WTC11 (cell line): ENCODE results near the gene CHPF2. TPM values are rescaled to one million over a fixed set of nuclear protein-coding genes. Genes with fewer than 3 reads are reported as not detected.

ENCODE experiments used
- ATAC-seq: fragments of 200-7000 bp; cut with Tn5 transposase; 2 replicates; pipeline ENCODE4 v1.10.0; 2021; ENCODE audit warnings: mild to moderate bottlenecking, moderate library complexity
- CTCF ChIA-PET: fragments of 300-600 bp; sonication (Branson Sonifier 250); formaldehyde crosslinking; loops from one replicate; lab custom pipeline; 2021; ENCODE audit warnings: antibody characterized with exemption; lab: Charles Lee
- POLR2A ChIA-PET: fragments of 350-600 bp; sonication (Branson Sonifier 250); formaldehyde crosslinking; loops from one replicate; lab custom pipeline; 2021; ENCODE audit warnings: antibody characterized with exemption; lab: Charles Lee
- DNase-seq: peaks from one replicate; pipeline ENCODE4 v3.0.0; 2021; ENCODE audit warnings: low spot score
- H3K27ac Mint-ChIP-seq: 2 replicates; pipeline ENCODE4 v1.8.0; 2021; ENCODE audit warnings: mixed read lengths
- H3K27me3 Mint-ChIP-seq: 2 replicates; pipeline ENCODE4 v1.8.0; 2021; ENCODE audit warnings: low read depth, mild to moderate bottlenecking, moderate library complexity, mixed read lengths
- H3K36me3 Mint-ChIP-seq: 2 replicates; pipeline ENCODE4 v1.8.0; 2021; ENCODE audit warnings: mixed read lengths
- H3K4me1 Mint-ChIP-seq: 2 replicates; pipeline ENCODE4 v1.8.0; 2022; ENCODE audit warnings: mixed read lengths
- H3K4me3 Mint-ChIP-seq: 2 replicates; pipeline ENCODE4 v1.8.0; 2021; ENCODE audit warnings: mild to moderate bottlenecking, moderate library complexity, mixed read lengths
- H3K9me3 Mint-ChIP-seq: 2 replicates; pipeline ENCODE4 v1.8.0; 2021; ENCODE audit warnings: mixed read lengths
- CBFB ChIP-seq: sonication (generic); formaldehyde crosslinking; IDR thresholded peaks from 2 replicates; pipeline ENCODE4 v1.8.1; 2022; ENCODE audit warnings: mild to moderate bottlenecking, low read depth, missing genetic modification reagents
- IRF2 ChIP-seq: sonication (generic); formaldehyde crosslinking; IDR thresholded peaks from 2 replicates; pipeline ENCODE4 v1.8.0; 2022; ENCODE audit warnings: low read depth, missing genetic modification reagents, borderline replicate concordance
- KAT7 ChIP-seq: sonication (generic); formaldehyde crosslinking; IDR thresholded peaks from 2 replicates; pipeline ENCODE4 v1.8.1; 2023; ENCODE audit warnings: missing genetic modification reagents, mild to moderate bottlenecking, borderline replicate concordance
- NFYB ChIP-seq: sonication (generic); formaldehyde crosslinking; conservative IDR thresholded peaks from 2 replicates; pipeline ENCODE4 v1.8.0; 2022; ENCODE audit warnings: low read depth, missing genetic modification reagents
- RELA ChIP-seq: sonication (generic); formaldehyde crosslinking; IDR thresholded peaks from 2 replicates; pipeline ENCODE4 v1.8.1; 2022; ENCODE audit warnings: missing genetic modification reagents, mild to moderate bottlenecking, borderline replicate concordance
- SOX15 ChIP-seq: fragments of 250-450 bp; sonication (Bioruptor Pico); IDR thresholded peaks from 2 replicates; pipeline ENCODE4 v1.9.0; 2021; ENCODE audit warnings: mild to moderate bottlenecking
- SP1 ChIP-seq: sonication (generic); formaldehyde crosslinking; conservative IDR thresholded peaks from 2 replicates; pipeline ENCODE4 v1.8.1; 2022; ENCODE audit warnings: missing genetic modification reagents
- TCF7 ChIP-seq: sonication (generic); formaldehyde crosslinking; IDR thresholded peaks from 2 replicates; pipeline ENCODE4 v1.8.0; 2022; ENCODE audit warnings: mild to moderate bottlenecking, low read depth, missing genetic modification reagents, moderate library complexity
- TEAD1 ChIP-seq: sonication (generic); formaldehyde crosslinking; IDR thresholded peaks from 2 replicates; pipeline ENCODE4 v1.8.0; 2022; ENCODE audit warnings: mild to moderate bottlenecking, missing genetic modification reagents
- ZBTB21 ChIP-seq: sonication (generic); formaldehyde crosslinking; IDR thresholded peaks from 2 replicates; pipeline ENCODE4 v1.8.1; 2023; ENCODE audit warnings: mild to moderate bottlenecking, missing genetic modification reagents, borderline replicate concordance
- ZNF121 ChIP-seq: sonication (generic); formaldehyde crosslinking; IDR thresholded peaks from 2 replicates; pipeline ENCODE4 v1.8.0; 2023; ENCODE audit warnings: missing genetic modification reagents
- ZNF219 ChIP-seq: sonication (generic); formaldehyde crosslinking; IDR thresholded peaks from 2 replicates; pipeline ENCODE4 v1.8.0; 2023; ENCODE audit warnings: missing genetic modification reagents, mild to moderate bottlenecking, borderline replicate concordance
- total RNA-seq: library from RNA; stranded (reverse); gene quantifications from 3 replicates; pipeline ENCODE4 v1.2.3, GENCODE V29; 2021
- TF ChIP-seq, protein P1 (sequence below): sonication (generic); formaldehyde crosslinking; IDR thresholded peaks from 2 replicates; pipeline ENCODE4 v1.8.0; 2022; ENCODE audit warnings: mild to moderate bottlenecking, missing genetic modification reagents
- TF ChIP-seq, protein P2 (sequence below): sonication (generic); formaldehyde crosslinking; IDR thresholded peaks from 2 replicates; pipeline ENCODE4 v1.8.0; 2023; ENCODE audit warnings: missing genetic modification reagents
- TF ChIP-seq, protein P3 (sequence below): fragments of 250-450 bp; sonication (Bioruptor Pico); conservative IDR thresholded peaks from 2 replicates; pipeline ENCODE4 v1.9.0; 2021; ENCODE audit warnings: mild to moderate bottlenecking
- TF ChIP-seq, protein P4 (sequence below): sonication (generic); formaldehyde crosslinking; IDR thresholded peaks from 2 replicates; pipeline ENCODE4 v1.8.0; 2022; ENCODE audit warnings: mild to moderate bottlenecking, missing genetic modification reagents
- TF ChIP-seq, protein P5 (sequence below): sonication (generic); formaldehyde crosslinking; IDR thresholded peaks from 2 replicates; pipeline ENCODE4 v1.8.1; 2022; ENCODE audit warnings: mild to moderate bottlenecking, missing genetic modification reagents, moderate library complexity, borderline replicate concordance
- TF ChIP-seq, protein P6 (sequence below): sonication (generic); formaldehyde crosslinking; conservative IDR thresholded peaks from 2 replicates; pipeline ENCODE4 v1.8.1; 2023; ENCODE audit warnings: mild to moderate bottlenecking, low read depth, missing genetic modification reagents, moderate library complexity

Gene CHPF2
- total RNA-seq, 1 experiment from 2014 or later = 30.7 TPM

DNA sequence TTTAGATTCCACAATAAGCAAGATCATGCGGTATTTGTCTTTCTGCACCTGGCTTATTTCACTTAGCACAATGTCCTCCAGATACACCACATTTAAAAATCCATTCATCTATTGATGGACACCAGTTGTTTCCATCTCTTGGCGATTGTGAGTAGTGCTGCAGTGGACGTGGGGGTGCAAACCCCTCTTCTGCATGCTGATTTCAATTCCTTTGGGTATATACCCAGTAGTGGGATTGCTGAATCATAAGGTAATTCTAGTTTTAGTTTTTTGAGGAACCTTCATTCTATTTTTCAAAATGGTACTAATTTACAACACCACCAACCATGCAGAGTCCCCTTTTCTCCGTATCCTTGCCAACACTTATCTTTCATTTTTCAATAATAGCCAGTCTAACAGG is 43.2 kb upstream of the CHPF2 start (continued):
- TF ChIP-seq, protein P1, sequence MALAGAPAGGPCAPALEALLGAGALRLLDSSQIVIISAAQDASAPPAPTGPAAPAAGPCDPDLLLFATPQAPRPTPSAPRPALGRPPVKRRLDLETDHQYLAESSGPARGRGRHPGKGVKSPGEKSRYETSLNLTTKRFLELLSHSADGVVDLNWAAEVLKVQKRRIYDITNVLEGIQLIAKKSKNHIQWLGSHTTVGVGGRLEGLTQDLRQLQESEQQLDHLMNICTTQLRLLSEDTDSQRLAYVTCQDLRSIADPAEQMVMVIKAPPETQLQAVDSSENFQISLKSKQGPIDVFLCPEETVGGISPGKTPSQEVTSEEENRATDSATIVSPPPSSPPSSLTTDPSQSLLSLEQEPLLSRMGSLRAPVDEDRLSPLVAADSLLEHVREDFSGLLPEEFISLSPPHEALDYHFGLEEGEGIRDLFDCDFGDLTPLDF (CRISPR knock-in tag) = no peak
- TF ChIP-seq TEAD1 (CRISPR knock-in tag) (no peak), RELA (no peak), KAT7 (no peak)

DNA sequence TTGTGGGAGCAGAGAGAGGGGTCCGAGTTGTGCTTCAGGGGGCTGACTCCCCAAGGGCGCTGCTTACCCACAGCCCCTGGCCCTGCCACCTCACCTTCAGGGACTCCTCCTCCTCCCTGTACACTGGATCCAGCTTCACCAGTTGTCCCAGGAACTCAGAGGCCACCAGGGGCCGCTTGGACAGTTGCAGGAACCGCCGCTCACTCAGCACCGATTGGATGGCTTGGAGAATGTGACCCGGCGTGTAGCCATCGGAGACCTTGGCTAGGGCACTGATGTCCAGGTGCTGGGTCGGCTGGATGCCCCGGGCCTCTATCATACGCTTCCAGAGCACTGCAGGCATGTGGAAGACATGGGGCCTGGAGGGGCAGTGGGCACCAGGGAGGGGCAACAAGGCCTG is 40.7 kb upstream of the CHPF2 start:
- ATAC-seq (no peak; the same call in 1 of the 2 replicates), DNase-seq (no peak)
- TF ChIP-seq TEAD1 (CRISPR knock-in tag) = no peak
- TF ChIP-seq, protein P2, sequence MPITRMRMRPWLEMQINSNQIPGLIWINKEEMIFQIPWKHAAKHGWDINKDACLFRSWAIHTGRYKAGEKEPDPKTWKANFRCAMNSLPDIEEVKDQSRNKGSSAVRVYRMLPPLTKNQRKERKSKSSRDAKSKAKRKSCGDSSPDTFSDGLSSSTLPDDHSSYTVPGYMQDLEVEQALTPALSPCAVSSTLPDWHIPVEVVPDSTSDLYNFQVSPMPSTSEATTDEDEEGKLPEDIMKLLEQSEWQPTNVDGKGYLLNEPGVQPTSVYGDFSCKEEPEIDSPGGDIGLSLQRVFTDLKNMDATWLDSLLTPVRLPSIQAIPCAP (CRISPR knock-in tag) = no peak
- no peak for TF ChIP-seq ZNF219 (CRISPR knock-in tag)
- no peak for TF ChIP-seq SP1 (CRISPR knock-in tag)
- no peak for TF ChIP-seq ZBTB21 (CRISPR knock-in tag)
- no peak for TF ChIP-seq TCF7 (CRISPR knock-in tag)
- TF ChIP-seq CBFB (CRISPR knock-in tag) = no peak
- TF ChIP-seq IRF2 (CRISPR knock-in tag) = no peak
- TF ChIP-seq, protein P3, sequence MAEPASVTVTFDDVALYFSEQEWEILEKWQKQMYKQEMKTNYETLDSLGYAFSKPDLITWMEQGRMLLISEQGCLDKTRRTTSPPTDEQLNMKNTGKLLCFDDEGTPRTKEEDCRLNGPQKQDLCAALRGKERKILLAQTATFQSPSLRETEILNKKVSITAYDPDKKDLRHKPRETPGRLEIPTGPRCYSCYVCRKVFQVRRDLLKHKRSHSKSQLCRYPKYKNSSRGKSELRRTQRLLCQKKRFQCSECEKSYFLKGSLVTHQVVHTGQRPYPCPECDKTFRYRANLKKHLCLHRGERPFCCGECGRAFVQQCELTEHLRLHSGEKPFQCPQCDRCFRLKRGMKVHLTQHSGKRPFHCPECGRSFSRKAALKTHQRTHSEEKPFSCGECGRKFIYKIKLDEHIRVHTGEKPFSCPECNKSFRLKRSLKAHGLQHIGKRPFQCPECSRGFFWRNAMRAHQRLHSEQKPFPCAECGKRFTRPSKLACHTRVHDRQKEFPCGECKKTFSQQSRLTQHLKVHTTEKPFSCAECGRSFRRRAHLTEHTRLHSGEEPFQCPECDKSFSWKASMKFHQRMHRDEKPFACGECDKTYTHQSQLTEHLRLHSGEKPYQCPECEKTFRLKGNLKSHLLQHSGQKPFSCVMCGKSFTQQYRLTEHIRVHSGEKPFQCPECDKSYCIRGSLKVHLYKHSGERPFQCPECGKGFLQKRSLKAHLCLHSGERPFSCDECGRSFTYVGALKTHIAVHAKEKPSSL = no peak
- TF ChIP-seq, protein P4, sequence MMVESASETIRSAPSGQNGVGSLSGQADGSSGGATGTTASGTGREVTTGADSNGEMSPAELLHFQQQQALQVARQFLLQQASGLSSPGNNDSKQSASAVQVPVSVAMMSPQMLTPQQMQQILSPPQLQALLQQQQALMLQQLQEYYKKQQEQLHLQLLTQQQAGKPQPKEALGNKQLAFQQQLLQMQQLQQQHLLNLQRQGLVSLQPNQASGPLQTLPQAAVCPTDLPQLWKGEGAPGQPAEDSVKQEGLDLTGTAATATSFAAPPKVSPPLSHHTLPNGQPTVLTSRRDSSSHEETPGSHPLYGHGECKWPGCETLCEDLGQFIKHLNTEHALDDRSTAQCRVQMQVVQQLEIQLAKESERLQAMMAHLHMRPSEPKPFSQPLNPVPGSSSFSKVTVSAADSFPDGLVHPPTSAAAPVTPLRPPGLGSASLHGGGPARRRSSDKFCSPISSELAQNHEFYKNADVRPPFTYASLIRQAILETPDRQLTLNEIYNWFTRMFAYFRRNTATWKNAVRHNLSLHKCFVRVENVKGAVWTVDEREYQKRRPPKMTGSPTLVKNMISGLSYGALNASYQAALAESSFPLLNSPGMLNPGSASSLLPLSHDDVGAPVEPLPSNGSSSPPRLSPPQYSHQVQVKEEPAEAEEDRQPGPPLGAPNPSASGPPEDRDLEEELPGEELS (CRISPR knock-in tag) = no peak
- no peak for TF ChIP-seq ZNF121 (CRISPR knock-in tag)
- no peak for TF ChIP-seq SOX15 (CRISPR knock-in tag)
- TF ChIP-seq, protein P5, sequence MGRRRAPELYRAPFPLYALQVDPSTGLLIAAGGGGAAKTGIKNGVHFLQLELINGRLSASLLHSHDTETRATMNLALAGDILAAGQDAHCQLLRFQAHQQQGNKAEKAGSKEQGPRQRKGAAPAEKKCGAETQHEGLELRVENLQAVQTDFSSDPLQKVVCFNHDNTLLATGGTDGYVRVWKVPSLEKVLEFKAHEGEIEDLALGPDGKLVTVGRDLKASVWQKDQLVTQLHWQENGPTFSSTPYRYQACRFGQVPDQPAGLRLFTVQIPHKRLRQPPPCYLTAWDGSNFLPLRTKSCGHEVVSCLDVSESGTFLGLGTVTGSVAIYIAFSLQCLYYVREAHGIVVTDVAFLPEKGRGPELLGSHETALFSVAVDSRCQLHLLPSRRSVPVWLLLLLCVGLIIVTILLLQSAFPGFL = no peak
- TF ChIP-seq, protein P6, sequence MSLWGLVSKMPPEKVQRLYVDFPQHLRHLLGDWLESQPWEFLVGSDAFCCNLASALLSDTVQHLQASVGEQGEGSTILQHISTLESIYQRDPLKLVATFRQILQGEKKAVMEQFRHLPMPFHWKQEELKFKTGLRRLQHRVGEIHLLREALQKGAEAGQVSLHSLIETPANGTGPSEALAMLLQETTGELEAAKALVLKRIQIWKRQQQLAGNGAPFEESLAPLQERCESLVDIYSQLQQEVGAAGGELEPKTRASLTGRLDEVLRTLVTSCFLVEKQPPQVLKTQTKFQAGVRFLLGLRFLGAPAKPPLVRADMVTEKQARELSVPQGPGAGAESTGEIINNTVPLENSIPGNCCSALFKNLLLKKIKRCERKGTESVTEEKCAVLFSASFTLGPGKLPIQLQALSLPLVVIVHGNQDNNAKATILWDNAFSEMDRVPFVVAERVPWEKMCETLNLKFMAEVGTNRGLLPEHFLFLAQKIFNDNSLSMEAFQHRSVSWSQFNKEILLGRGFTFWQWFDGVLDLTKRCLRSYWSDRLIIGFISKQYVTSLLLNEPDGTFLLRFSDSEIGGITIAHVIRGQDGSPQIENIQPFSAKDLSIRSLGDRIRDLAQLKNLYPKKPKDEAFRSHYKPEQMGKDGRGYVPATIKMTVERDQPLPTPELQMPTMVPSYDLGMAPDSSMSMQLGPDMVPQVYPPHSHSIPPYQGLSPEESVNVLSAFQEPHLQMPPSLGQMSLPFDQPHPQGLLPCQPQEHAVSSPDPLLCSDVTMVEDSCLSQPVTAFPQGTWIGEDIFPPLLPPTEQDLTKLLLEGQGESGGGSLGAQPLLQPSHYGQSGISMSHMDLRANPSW (CRISPR knock-in tag) = no peak
- TF ChIP-seq NFYB (CRISPR knock-in tag) = no peak
- Mint-ChIP-seq H3K4me1 (peaks cover 5% of the 10 kb centered on the region; the same call in 1 of the 2 replicates), H3K27me3 (peaks cover 4% of the 10 kb centered on the region), H3K4me3 (no peak overlapping the region), H3K36me3 (no peaks in the 10 kb centered on the region), H3K27ac (no peak overlapping the region), H3K9me3 (no peaks in the 10 kb centered on the region)
- ChIA-PET CTCF (interaction anchor here (1.3 to 2.9 kb wide), 3 partner anchors 20 to 68 kb away, joined by 4 to 11 read pairs (median 4); no protein-coding TSS in a partner anchor), POLR2A (no interaction called here)
